Loucy (cell line): Measurements from ENCODE around the gene SPSB3.

Experiments used
- H2AFZ ChIP-seq: fragments of 200-600 bp; sonication (generic); 2 replicates; pipeline ENCODE4 v1.6.0; 2016; ENCODE audit warnings: antibody characterized with exemption, mild to moderate bottlenecking, low read length, moderate library complexity
- H3F3A ChIP-seq: fragments of 200-600 bp; 2 replicates; pipeline ENCODE4 v1.6.0; 2016; ENCODE audit warnings: antibody characterized with exemption, low read depth, mild to moderate bottlenecking
- H3K27me3 ChIP-seq: fragments of 200-600 bp; sonication (generic); 2 replicates; pipeline ENCODE4 v1.6.1; 2014; ENCODE audit warnings: low read length, mild to moderate bottlenecking; ENCODE audit not compliant: insufficient read depth, poor library complexity, severe bottlenecking
- H3K36me3 ChIP-seq: fragments of 200-600 bp; sonication (generic); 2 replicates; pipeline ENCODE4 v1.6.1; 2016; ENCODE audit warnings: low read length; ENCODE audit not compliant: insufficient read depth
- H3K4me1 ChIP-seq: fragments of 200-600 bp; sonication (generic); 2 replicates; pipeline ENCODE4 v1.5.1; 2014; ENCODE audit warnings: low read length, mild to moderate bottlenecking; ENCODE audit not compliant: insufficient read depth, poor library complexity, severe bottlenecking
- H3K4me2 ChIP-seq: fragments of 200-600 bp; sonication (generic); 2 replicates; pipeline ENCODE4 v1.6.0; 2014; ENCODE audit warnings: antibody characterized with exemption, low read length, low read depth, mild to moderate bottlenecking; ENCODE audit not compliant: poor library complexity, severe bottlenecking
- H3K4me3 ChIP-seq: fragments of 200-600 bp; sonication (generic); 2 replicates; pipeline ENCODE4 v1.5.1; 2014; ENCODE audit warnings: low read length, mild to moderate bottlenecking, mixed read lengths; ENCODE audit not compliant: poor library complexity, severe bottlenecking
- H3K79me2 ChIP-seq: fragments of 200-600 bp; sonication (generic); 2 replicates; pipeline ENCODE4 v1.6.1; 2014; ENCODE audit warnings: low read length; ENCODE audit not compliant: insufficient read depth
- H3K9ac ChIP-seq: fragments of 200-600 bp; sonication (generic); 2 replicates; pipeline ENCODE4 v1.6.0; 2014; ENCODE audit warnings: mild to moderate bottlenecking, low read depth, low read length, moderate library complexity; ENCODE audit not compliant: poor library complexity, severe bottlenecking
- H3K9me2 ChIP-seq: fragments of 200-600 bp; sonication (generic); replicated peaks from 2 replicates; pipeline ENCODE4 v1.6.1; 2016; ENCODE audit warnings: low read depth, low read length, mixed read lengths
- H3K9me3 ChIP-seq: fragments of 200-600 bp; sonication (generic); 2 replicates; pipeline ENCODE4 v1.6.1; 2014; ENCODE audit warnings: mild to moderate bottlenecking, antibody characterized with exemption, low read length, low read depth; ENCODE audit not compliant: insufficient read depth
- H4K20me1 ChIP-seq: fragments of 200-600 bp; sonication (generic); 2 replicates; pipeline ENCODE4 v1.6.0; 2014; ENCODE audit warnings: antibody characterized with exemption, low read length, mild to moderate bottlenecking; ENCODE audit not compliant: insufficient read depth, poor library complexity, severe bottlenecking
- EZH2phosphoT487 ChIP-seq: fragments of 200-600 bp; IDR thresholded peaks from 2 replicates; pipeline ENCODE4 v1.6.1; 2018; ENCODE audit warnings: antibody characterized with exemption, mild to moderate bottlenecking, moderate library complexity, borderline replicate concordance
- TF ChIP-seq, protein P1 (sequence below): fragments of 200-600 bp; sonication (generic); conservative IDR thresholded peaks from 2 replicates; pipeline ENCODE4 v1.5.1; 2014; ENCODE audit warnings: mild to moderate bottlenecking, antibody characterized with exemption, low read length

SPSB3 gene

DNA sequence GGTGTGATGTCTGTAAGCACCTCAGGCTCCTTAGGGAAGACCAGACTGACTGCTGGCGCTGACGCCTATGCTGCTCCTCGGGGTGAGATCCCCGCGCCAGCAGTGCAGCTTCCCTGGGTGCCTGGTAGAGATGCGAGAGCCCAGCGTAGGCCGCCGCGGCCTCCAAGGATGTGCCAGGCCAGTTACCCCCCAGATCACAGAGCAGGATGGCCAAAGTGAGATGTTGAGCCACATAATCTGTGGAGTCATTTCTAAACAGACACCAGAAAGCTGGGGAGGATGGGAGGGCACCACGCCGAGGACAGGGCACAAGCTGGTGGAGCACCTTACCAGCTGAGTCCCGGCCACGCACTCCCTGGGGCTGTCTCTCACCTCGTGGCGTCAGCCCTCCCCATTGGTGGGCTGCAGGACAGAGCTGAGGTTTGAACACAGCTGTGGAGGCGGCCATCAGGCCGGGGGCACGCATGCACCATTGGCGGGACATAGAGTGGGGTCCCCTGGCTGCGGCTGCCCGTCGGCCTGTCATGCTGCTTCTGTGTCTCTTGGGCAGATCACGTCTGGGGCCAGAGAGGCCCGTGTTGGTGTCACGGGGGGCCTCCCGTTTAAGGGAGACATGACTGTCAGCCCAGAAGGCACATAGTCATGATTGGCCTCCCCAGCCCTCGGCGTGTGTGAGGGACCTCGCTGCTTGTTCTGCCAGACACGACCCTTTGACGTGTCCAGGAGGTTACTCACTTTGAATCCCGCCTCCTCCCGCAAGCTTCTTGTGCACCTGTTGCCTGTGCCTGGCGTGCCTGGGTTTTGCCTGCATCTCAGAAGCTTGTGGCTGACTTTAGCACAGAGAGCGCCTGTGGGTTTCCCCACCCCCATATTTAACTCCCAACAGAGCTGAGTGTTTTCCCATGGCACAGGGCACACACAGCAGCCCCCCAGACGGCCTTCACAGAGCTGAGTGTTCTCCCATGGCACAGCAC, 54.4 kb downstream of the SPSB3 start:
- no peaks in the 10 kb centered on the region for H3K4me1 ChIP-seq
- H3K27me3 ChIP-seq = no peaks in the 10 kb centered on the region
- H3K9me3 ChIP-seq = no peaks in the 10 kb centered on the region
- no peaks in the 10 kb centered on the region for H4K20me1 ChIP-seq
- no peak for TF ChIP-seq EZH2phosphoT487
- TF ChIP-seq, protein P1, sequence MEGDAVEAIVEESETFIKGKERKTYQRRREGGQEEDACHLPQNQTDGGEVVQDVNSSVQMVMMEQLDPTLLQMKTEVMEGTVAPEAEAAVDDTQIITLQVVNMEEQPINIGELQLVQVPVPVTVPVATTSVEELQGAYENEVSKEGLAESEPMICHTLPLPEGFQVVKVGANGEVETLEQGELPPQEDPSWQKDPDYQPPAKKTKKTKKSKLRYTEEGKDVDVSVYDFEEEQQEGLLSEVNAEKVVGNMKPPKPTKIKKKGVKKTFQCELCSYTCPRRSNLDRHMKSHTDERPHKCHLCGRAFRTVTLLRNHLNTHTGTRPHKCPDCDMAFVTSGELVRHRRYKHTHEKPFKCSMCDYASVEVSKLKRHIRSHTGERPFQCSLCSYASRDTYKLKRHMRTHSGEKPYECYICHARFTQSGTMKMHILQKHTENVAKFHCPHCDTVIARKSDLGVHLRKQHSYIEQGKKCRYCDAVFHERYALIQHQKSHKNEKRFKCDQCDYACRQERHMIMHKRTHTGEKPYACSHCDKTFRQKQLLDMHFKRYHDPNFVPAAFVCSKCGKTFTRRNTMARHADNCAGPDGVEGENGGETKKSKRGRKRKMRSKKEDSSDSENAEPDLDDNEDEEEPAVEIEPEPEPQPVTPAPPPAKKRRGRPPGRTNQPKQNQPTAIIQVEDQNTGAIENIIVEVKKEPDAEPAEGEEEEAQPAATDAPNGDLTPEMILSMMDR = no peak
- no peak overlapping the region for H3K4me3 ChIP-seq
- no peak overlapping the region for H2AFZ ChIP-seq
- no peaks in the 10 kb centered on the region for H3K9me2 ChIP-seq
- H3F3A ChIP-seq = no peaks in the 10 kb centered on the region
- no peak overlapping the region for H3K4me2 ChIP-seq
- no peak overlapping the region for H3K9ac ChIP-seq
- H3K79me2 ChIP-seq = peaks cover 4% of the 10 kb centered on the region; the same call in 1 of the 2 replicates
- peaks cover 4% of the 10 kb centered on the region; the same call in 1 of the 2 replicates for H3K36me3 ChIP-seq
